ENCODE results near the gene CAVIN2.
A peak's percentile ranks its signal among the peaks of the same experiment; 100 is the strongest.

Gene CAVIN2

DNA sequence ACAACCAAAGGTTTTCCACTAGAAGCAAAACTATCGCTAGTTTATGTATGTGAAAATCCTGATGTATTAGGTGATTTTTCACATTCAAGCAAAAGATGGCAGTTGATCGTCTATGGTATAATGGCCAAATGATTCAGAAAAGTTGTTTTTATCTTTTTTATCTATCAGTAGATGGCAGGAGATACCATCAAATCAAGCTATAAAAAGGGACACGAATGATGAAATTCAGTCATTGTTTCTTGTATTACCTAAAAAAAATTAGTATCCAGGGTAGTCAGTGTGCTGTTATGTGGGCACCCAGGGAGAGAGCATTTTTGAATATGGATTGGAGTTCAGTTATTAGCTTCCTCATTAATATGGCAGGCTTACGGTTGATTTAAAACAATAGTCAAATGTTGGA is 22.9 kb upstream of the CAVIN2 start:
- Histone ChIP-seq H3K4me1 (peaks cover 0 to 20% (median 12%) of the 10 kb centered on the region in 4 donors), H3K9me3 (no peaks in the 10 kb centered on the region), H3K36me3 (no peaks in the 10 kb centered on the region), H3K27me3 (no peaks in the 10 kb centered on the region), H3K4me3 (no peak overlapping the region), H3K27ac (no peak overlapping the region)
- TF ChIP-seq, protein P1, sequence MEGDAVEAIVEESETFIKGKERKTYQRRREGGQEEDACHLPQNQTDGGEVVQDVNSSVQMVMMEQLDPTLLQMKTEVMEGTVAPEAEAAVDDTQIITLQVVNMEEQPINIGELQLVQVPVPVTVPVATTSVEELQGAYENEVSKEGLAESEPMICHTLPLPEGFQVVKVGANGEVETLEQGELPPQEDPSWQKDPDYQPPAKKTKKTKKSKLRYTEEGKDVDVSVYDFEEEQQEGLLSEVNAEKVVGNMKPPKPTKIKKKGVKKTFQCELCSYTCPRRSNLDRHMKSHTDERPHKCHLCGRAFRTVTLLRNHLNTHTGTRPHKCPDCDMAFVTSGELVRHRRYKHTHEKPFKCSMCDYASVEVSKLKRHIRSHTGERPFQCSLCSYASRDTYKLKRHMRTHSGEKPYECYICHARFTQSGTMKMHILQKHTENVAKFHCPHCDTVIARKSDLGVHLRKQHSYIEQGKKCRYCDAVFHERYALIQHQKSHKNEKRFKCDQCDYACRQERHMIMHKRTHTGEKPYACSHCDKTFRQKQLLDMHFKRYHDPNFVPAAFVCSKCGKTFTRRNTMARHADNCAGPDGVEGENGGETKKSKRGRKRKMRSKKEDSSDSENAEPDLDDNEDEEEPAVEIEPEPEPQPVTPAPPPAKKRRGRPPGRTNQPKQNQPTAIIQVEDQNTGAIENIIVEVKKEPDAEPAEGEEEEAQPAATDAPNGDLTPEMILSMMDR (IDR thresholded peaks at IDR 0.05) = no peak
- no peak for DNase-seq
- intact Hi-C loops (cut with DNase I; ENCODE audit: low total_unique reads) = no loop called here

DNA sequence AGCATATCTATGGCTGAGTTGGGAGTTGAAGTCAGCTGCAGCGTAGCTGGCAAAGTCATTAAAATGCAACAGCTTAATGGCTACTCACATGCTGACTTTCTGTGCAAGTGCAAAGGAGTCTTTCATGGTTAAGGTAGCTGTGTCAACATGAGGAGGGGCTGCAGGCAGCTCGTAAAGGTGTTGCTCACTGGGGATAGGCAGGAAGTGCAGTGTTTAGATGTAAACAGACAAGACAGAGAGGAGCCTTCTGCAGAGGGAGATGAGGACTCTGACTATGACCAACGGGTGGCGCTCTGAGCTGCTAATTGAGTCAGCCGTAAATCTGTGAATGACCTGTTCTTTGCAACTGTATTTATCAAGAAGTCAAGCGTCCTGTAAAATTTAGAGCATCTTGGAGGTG is 22.3 kb upstream of the CAVIN2 start:
- Histone ChIP-seq H3K4me1 (peaks cover 0 to 22% (median 12%) of the 10 kb centered on the region in 4 donors), H3K27ac (no peak overlapping the region), H3K36me3 (no peaks in the 10 kb centered on the region), H3K27me3 (no peaks in the 10 kb centered on the region), H3K9me3 (no peaks in the 10 kb centered on the region), H3K4me3 (no peak overlapping the region)
- intact Hi-C loops (cut with DNase I; ENCODE audit: low total_unique reads) = no loop called here
- no peak for DNase-seq
- TF ChIP-seq, protein P1 (IDR thresholded peaks at IDR 0.05) = no peak

DNA sequence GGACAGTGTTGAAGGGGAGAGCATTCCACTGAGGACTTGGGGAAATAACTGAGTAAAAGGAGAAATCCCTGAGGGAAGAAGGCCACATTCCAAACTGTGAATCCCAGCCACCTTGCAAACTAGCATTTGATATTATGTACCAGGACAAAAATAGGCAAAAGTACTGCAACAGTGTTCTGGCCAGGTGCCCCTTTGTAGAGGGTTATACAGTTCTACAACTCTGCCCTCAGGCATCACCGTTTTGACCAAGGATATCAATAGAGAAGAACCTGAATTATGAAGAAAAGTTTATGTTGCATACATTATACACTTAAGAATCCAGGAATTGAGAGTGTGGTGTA is 20.6 kb upstream of the CAVIN2 start:
- Histone ChIP-seq H3K4me1 (peaks cover 0 to 22% (median 12%) of the 10 kb centered on the region in 4 donors), H3K27me3 (no peaks in the 10 kb centered on the region), H3K36me3 (no peaks in the 10 kb centered on the region), H3K4me3 (no peak overlapping the region), H3K27ac (peak overlapping the region; percentile 20 to 44), H3K9me3 (no peaks in the 10 kb centered on the region)
- DNase-seq = no peak
- TF ChIP-seq, protein P1 (IDR thresholded peaks at IDR 0.05) = no peak
- intact Hi-C loops (cut with DNase I; ENCODE audit: low total_unique reads) = no loop called here

DNA sequence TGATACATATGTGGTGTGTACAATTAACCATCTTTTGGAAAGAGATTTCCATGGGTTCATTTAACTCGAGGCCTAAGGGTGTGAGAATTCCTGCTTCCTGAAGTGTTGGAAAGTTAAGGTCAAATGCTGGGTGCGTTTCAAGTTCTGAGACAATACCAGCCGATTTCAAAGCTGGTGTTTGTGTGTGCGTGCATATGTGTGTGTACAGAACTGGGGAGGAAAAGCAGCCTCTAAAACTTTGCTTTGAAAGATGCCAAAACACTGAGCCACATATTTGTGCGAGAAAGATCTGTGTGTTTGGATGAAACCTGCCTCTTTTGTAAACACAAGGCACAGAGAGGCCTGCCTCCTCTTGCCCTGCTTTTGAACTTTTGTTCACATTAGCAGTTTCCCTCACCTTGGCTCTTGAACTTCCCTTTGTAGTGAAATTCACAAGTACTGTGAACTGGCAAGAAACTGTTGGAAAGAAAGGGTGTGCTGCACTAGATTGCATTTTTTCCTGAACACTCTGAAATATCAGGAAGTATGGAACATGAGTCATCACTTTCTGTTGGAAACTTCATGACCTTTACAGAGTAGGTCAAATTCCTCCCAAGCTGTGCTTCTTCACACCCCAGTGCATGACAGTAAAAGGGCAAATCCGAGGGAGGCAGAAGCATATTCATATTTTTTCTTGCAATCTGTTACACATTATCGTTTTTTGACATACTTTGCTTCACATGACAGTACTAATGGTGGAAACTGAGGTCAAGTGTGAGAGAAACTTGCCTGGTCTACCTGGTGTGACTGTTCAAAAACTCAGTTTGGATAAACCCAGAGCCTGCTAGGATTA is 20.0 kb upstream of the CAVIN2 start:
- Histone ChIP-seq H3K4me1 (peaks cover 0 to 22% (median 12%) of the 10 kb centered on the region in 4 donors), H3K9me3 (no peaks in the 10 kb centered on the region), H3K4me3 (no peak overlapping the region), H3K27ac (peak overlapping the region; percentile 20 to 44), H3K36me3 (no peaks in the 10 kb centered on the region), H3K27me3 (no peaks in the 10 kb centered on the region)
- intact Hi-C loops (cut with DNase I; ENCODE audit: low total_unique reads) = no loop called here
- DNase-seq = no peak
- TF ChIP-seq, protein P1 (IDR thresholded peaks at IDR 0.05) = no peak

DNA sequence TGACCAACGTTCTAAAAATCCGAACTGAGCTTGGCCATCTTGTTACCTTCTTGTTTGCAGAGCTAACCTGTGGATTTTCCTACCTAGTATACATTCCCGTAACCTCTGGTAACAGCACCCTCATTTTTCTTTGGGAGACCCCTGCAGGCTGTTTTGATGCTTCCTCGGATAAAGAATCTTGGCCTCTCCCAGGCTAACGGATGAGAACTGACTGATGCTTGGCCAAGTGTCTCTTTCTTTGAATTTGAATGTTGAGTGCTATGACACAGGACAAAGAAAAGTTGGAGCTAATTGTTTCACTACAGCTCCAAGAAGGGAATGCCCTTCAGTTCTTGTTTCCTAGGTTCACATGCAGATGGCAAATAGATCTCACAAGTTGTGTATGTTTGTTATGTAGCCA is 19.3 kb upstream of the CAVIN2 start:
- Histone ChIP-seq H3K27me3 (no peaks in the 10 kb centered on the region), H3K36me3 (no peaks in the 10 kb centered on the region), H3K4me3 (no peak overlapping the region), H3K4me1 (peaks cover 0 to 22% (median 12%) of the 10 kb centered on the region in 4 donors), H3K9me3 (no peaks in the 10 kb centered on the region), H3K27ac (peak overlapping the region; percentile 20 to 44)
- DNase-seq = no peak
- intact Hi-C loops (cut with DNase I; ENCODE audit: low total_unique reads) = no loop called here
- TF ChIP-seq, protein P1 (IDR thresholded peaks at IDR 0.05) = no peak

Measured in tibial artery (tissue), 4 donors.